ENCODE results near the gene PARD3B. TPM values are rescaled to one million over a fixed set of nuclear protein-coding genes. Genes with fewer than 3 reads are reported as not detected.

PARD3B gene
- total and polyA plus RNA-seq, 7 donors, result 3.2 to 64.0 (median 42.5) TPM

- DNase-seq, result no peak
- no peak overlapping the region for H3K4me3 ChIP-seq
- no peaks in the 10 kb centered on the region for H3K36me3 ChIP-seq
- peaks cover 0 to 34% (median 17%) of the 10 kb centered on the region in 4 donors for H3K4me1 ChIP-seq
- H3K27me3 ChIP-seq, result no peaks in the 10 kb centered on the region
- intact Hi-C loops (cut with DNase I), result no loop called here
- H3K9me3 ChIP-seq, result no peaks in the 10 kb centered on the region
- H3K27ac ChIP-seq, result no peak overlapping the region
- TF ChIP-seq EP300 (IDR thresholded peaks at IDR 0.05) (no peak), POLR2AphosphoS5 (IDR thresholded peaks at IDR 0.05) (no peak), CTCF (IDR thresholded peaks at IDR 0.05) (no peak), POLR2A (IDR thresholded peaks at IDR 0.05) (no peak)
Measured at GRCh38 chr2:204972161-204972560, 426.9 kb downstream of the PARD3B start.

GRCh38 chr2:204972606-204973336 is 427.5 kb downstream of the PARD3B start:
- no peak for DNase-seq
- no peaks in the 10 kb centered on the region for H3K9me3 ChIP-seq
- no peaks in the 10 kb centered on the region for H3K36me3 ChIP-seq
- no peak overlapping the region for H3K4me3 ChIP-seq
- TF ChIP-seq CTCF (IDR thresholded peaks at IDR 0.05) (no peak), EP300 (IDR thresholded peaks at IDR 0.05) (no peak), POLR2AphosphoS5 (IDR thresholded peaks at IDR 0.05) (no peak), POLR2A (IDR thresholded peaks at IDR 0.05) (no peak)
- intact Hi-C loops (cut with DNase I), result no loop called here
- peak overlapping the region in 2 of 4 donors; percentile 18 to 23 for H3K27ac ChIP-seq
- H3K27me3 ChIP-seq, result no peaks in the 10 kb centered on the region
- peaks cover 0 to 28% (median 15%) of the 10 kb centered on the region in 4 donors for H3K4me1 ChIP-seq
- WGBS, 2 donors, result 83 to 92% methylated on average over 5 of the region's 5 CpGs

GRCh38 chr2:204973616-204974015 is 428.3 kb downstream of the PARD3B start:
- H3K9me3 ChIP-seq, result no peaks in the 10 kb centered on the region
- intact Hi-C loops (cut with DNase I), result no loop called here
- H3K4me3 ChIP-seq, result no peak overlapping the region
- WGBS, 2 donors, result 95 to 96% methylated on average over 2 of the region's 2 CpGs
- H3K27me3 ChIP-seq, result no peaks in the 10 kb centered on the region
- H3K36me3 ChIP-seq, result no peaks in the 10 kb centered on the region
- H3K4me1 ChIP-seq, result peaks cover 0 to 28% (median 15%) of the 10 kb centered on the region in 4 donors
- H3K27ac ChIP-seq, result no peak overlapping the region
- no peak for DNase-seq
- TF ChIP-seq CTCF (IDR thresholded peaks at IDR 0.05), result no peak
- no peak for TF ChIP-seq EP300 (IDR thresholded peaks at IDR 0.05)
- TF ChIP-seq POLR2A (IDR thresholded peaks at IDR 0.05), result no peak
- no peak for TF ChIP-seq POLR2AphosphoS5 (IDR thresholded peaks at IDR 0.05)

GRCh38 chr2:204974487-204974886 is 429.2 kb downstream of the PARD3B start:
- no peak overlapping the region for H3K27ac ChIP-seq
- H3K27me3 ChIP-seq, result no peaks in the 10 kb centered on the region
- no peak overlapping the region for H3K4me3 ChIP-seq
- TF ChIP-seq POLR2AphosphoS5 (IDR thresholded peaks at IDR 0.05), result no peak
- TF ChIP-seq CTCF (IDR thresholded peaks at IDR 0.05), result no peak
- H3K36me3 ChIP-seq, result no peaks in the 10 kb centered on the region
- H3K9me3 ChIP-seq, result no peaks in the 10 kb centered on the region
- peaks cover 0 to 28% (median 15%) of the 10 kb centered on the region in 4 donors for H3K4me1 ChIP-seq
- DNase-seq, result no peak
- 91 to 95% methylated on average over 2 of the region's 2 CpGs for WGBS, 2 donors
- intact Hi-C loops (cut with DNase I), result no loop called here

GRCh38 chr2:204977914-204978313 is 432.6 kb downstream of the PARD3B start:
- intact Hi-C loops (cut with DNase I), result no loop called here
- H3K4me3 ChIP-seq, result no peak overlapping the region

More at GRCh38 chr2:204977914-204978313, 432.6 kb downstream of the PARD3B start:
- Histone ChIP-seq H3K4me1 (peaks cover 0 to 25% (median 12%) of the 10 kb centered on the region in 4 donors), H3K27ac (no peak overlapping the region), H3K27me3 (no peaks in the 10 kb centered on the region), H3K36me3 (no peaks in the 10 kb centered on the region), H3K9me3 (no peaks in the 10 kb centered on the region)
- WGBS, 2 donors, result 0 to 45% methylated on average over 1 of the region's 1 CpG
- DNase-seq, result no peak
- no peak for TF ChIP-seq EP300 (IDR thresholded peaks at IDR 0.05)
- TF ChIP-seq CTCF (IDR thresholded peaks at IDR 0.05), result no peak
- TF ChIP-seq POLR2A (IDR thresholded peaks at IDR 0.05), result no peak
- TF ChIP-seq POLR2AphosphoS5 (IDR thresholded peaks at IDR 0.05), result no peak

Data from sigmoid colon (tissue), 7 donors.